HCT116 (cell line): Measurements from ENCODE around the gene CT45A2. TPM values are rescaled to one million over a fixed set of nuclear protein-coding genes. Genes with fewer than 3 reads are reported as not detected.
"Not testable (repeated sequence)": the region's sequence is repeated elsewhere in the genome, so short reads cannot be mapped to it uniquely, and the experiment has no call there.

ENCODE experiments used
- ATAC-seq: fragments of 200-7000 bp; cut with Tn5 transposase; 2 replicates; pipeline ENCODE4 v1.9.1; 2020; ENCODE audit warnings: mild to moderate bottlenecking, moderate library complexity
- Bru-seq: library from RNA; stranded (reverse); fragments of 400-500 nt; gene quantifications from one replicate; lab custom pipeline; 2021; lab: Mats Ljungman, UMichigan
- BruChase-seq, 2 experiments: library from RNA; stranded (reverse); fragments of 400-500 nt; gene quantifications; one replicate each; lab custom pipeline; 2021; lab: Mats Ljungman, UMichigan
- BruUV-seq: library from RNA; stranded (reverse); fragments of 400-500 nt; replicated peaks from 2 replicates; lab custom pipeline; 2021; lab: Mats Ljungman, UMichigan
- CTCF ChIA-PET: fragments of 300-600 bp; sonication (Branson Sonifier 250); formaldehyde crosslinking; loops from one replicate; lab custom pipeline; 2021; ENCODE audit warnings: antibody characterized with exemption; lab: Charles Lee
- POLR2A ChIA-PET: fragments of 300-600, 350-600 bp; sonication (Branson Sonifier 250); formaldehyde crosslinking; loops from one replicate; lab custom pipeline; 2021; ENCODE audit warnings: antibody characterized with exemption; lab: Charles Lee
- RAD21 ChIA-PET, 2 experiments: fragments of 300-600 bp; sonication (Branson Sonifier 250); formaldehyde crosslinking; loops; one replicate each; lab custom pipeline; 2023; ENCODE audit warnings: low total read pairs in 2 of 2; ENCODE audit not compliant: uncharacterized antibody in 2 of 2, unreplicated experiment in 2 of 2, low non-redundant PET in 1 of 2; lab: Charles Lee
- DNase-seq: peaks from one replicate; pipeline ENCODE4 v3.0.0-alpha.2; 2010; ENCODE audit warnings: low read depth, low spot score
- H2AFZ ChIP-seq: fragments of 200-600 bp; shearing (Covaris generic), sonication (generic); 2 replicates; pipeline ENCODE4 v1.6.1; 2017; ENCODE audit warnings: low read depth, mixed run types, mixed read lengths, antibody characterized with exemption, low read length; ENCODE audit not compliant: poor library complexity, severe bottlenecking
- H3K27ac ChIP-seq: 2 replicates; pipeline ENCODE4 v1.5.1; 2012; ENCODE audit warnings: low read depth, low read length
- H3K27me3 ChIP-seq: fragments of 200-600 bp; sonication (generic); 2 replicates; pipeline ENCODE4 v1.6.1; 2016; ENCODE audit warnings: mixed run types, low read length, mixed read lengths; ENCODE audit not compliant: insufficient read depth
- H3K36me3 ChIP-seq, 2 experiments: fragments of 200-500 bp in 1 of 2; fragments of 200-600 bp in 1 of 2; sonication (Bioruptor generic) in 1 of 2; sonication (generic) in 1 of 2; 2 replicates each; pipeline versions ENCODE4 v1.5.1 to v1.6.1; 2014 to 2016; ENCODE audit warnings: low read length in 2 of 2, inconsistent platforms in 1 of 2, mixed read lengths in 1 of 2, mixed run types in 1 of 2; ENCODE audit not compliant: insufficient read depth in 2 of 2, control insufficient read depth in 1 of 2
- H3K4me1 ChIP-seq, 2 experiments: fragments of 200-600 bp in 1 of 2; sonication (generic) in 1 of 2; 2 replicates each; pipeline versions ENCODE4 v1.5.1 to v1.6.1; 2012 to 2017; ENCODE audit warnings: low read length in 2 of 2, inconsistent platforms in 1 of 2, mild to moderate bottlenecking in 1 of 2, mixed read lengths in 1 of 2, mixed run types in 1 of 2, moderate library complexity in 1 of 2; ENCODE audit not compliant: insufficient read depth in 2 of 2, control insufficient read depth in 1 of 2
- H3K4me2 ChIP-seq: fragments of 200-600 bp; sonication (generic); 2 replicates; pipeline ENCODE4 v1.6.1; 2017; ENCODE audit warnings: mixed run types, low read length, mixed read lengths
- H3K4me3 ChIP-seq, 2 experiments: fragments of 200-600 bp in 1 of 2; sonication (generic) in 1 of 2; replicated peaks in 1 of 2; 2 replicates each; pipeline ENCODE4 v1.5.1; 2011 to 2016; ENCODE audit warnings: low read length in 2 of 2, control low read depth in 1 of 2, low read depth in 1 of 2, mild to moderate bottlenecking in 1 of 2, mixed read lengths in 1 of 2, mixed run types in 1 of 2
- H3K79me2 ChIP-seq: fragments of 200-600 bp; sonication (generic); 2 replicates; pipeline ENCODE4 v1.6.1; 2017; ENCODE audit warnings: mild to moderate bottlenecking, mixed run types, low read length, moderate library complexity, mixed read lengths; ENCODE audit not compliant: insufficient read depth
- H3K9ac ChIP-seq: fragments of 200-600 bp; sonication (generic); 2 replicates; pipeline ENCODE4 v1.6.1; 2016; ENCODE audit warnings: low read length, mixed read lengths
- H3K9me2 ChIP-seq: fragments of 200-600 bp; sonication (generic), shearing (Covaris generic); 2 replicates; pipeline ENCODE4 v1.6.1; 2017; ENCODE audit warnings: mixed run types, mild to moderate bottlenecking, moderate library complexity; ENCODE audit not compliant: insufficient read depth
- H3K9me3 ChIP-seq, 2 experiments: fragments of 200-500 bp in 1 of 2; fragments of 200-600 bp in 1 of 2; sonication (Bioruptor generic) in 1 of 2; sonication (generic) in 1 of 2; 2 replicates each; pipeline ENCODE4 v1.6.1; 2014 to 2017; ENCODE audit warnings: low read length in 2 of 2, mixed read lengths in 2 of 2, inconsistent platforms in 1 of 2, low read depth in 1 of 2, mild to moderate bottlenecking in 1 of 2, mixed run types in 1 of 2, moderate library complexity in 1 of 2; ENCODE audit not compliant: control insufficient read depth in 1 of 2, insufficient read depth in 1 of 2
- H4K20me1 ChIP-seq: fragments of 200-600 bp; sonication (generic), shearing (Covaris generic); 2 replicates; pipeline ENCODE4 v1.6.1; 2017; ENCODE audit warnings: mixed run types, mild to moderate bottlenecking, moderate library complexity; ENCODE audit not compliant: insufficient read depth
- intact Hi-C: fragments of 100-400 bp; cut with micrococcal nuclease; formaldehyde crosslinking; loops from 2 replicates; pipeline ENCODE4 v1.10.0; 2022
- long read RNA-seq: library from polyadenylated mRNA; unstranded; transcript quantifications from one replicate; pipeline ENCODE4 v2.0.0, GENCODE V29; 2021; ENCODE audit not compliant: unreplicated experiment
- polyA plus RNA-seq: library from polyadenylated mRNA; unstranded; fragments of >200 nt; gene quantifications from 2 replicates; pipeline ENCODE4 v1.2.1, GENCODE V29; 2012; ENCODE audit warnings: missing spikeins
- total RNA-seq: library from RNA; stranded (reverse); gene quantifications from one replicate; pipeline ENCODE4 v1.2.1, GENCODE V29; 2021; ENCODE audit not compliant: unreplicated experiment

CT45A2 gene
- total RNA-seq (not detected), Bru-seq, nascent RNA (not detected), BruChase-seq, experiment 1, labeled RNA remaining after a 6-hour chase (not detected), BruChase-seq, experiment 2, labeled RNA remaining after a 2-hour chase (not detected)
- not detected in 2 replicates for polyA plus RNA-seq
- long read RNA-seq, result 0 reads

- ATAC-seq, intact Hi-C loops, BruUV-seq, H2AFZ ChIP-seq, H3K4me1 ChIP-seq, H3K27me3 ChIP-seq, H3K9me2 ChIP-seq, H3K27ac ChIP-seq, H3K79me2 ChIP-seq, H4K20me1 ChIP-seq, RAD21 ChIA-PET, POLR2A ChIA-PET, H3K4me3 ChIP-seq, H3K36me3 ChIP-seq, H3K4me2 ChIP-seq, H3K9ac ChIP-seq, H3K9me3 ChIP-seq, DNase-seq, CTCF ChIA-PET: not testable (repeated sequence)
Observed at GRCh38 chrX:135819912-135820311, at the start of gene CT45A2. TSS of gene CT45A2 (minus strand) at chrX:135820012. CDS start at chrX:135816265, 3,747 bp downstream.

- CTCF ChIA-PET, POLR2A ChIA-PET, DNase-seq, ATAC-seq, H3K4me2 ChIP-seq, intact Hi-C loops, H3K27ac ChIP-seq, H3K9ac ChIP-seq, RAD21 ChIA-PET, H3K9me2 ChIP-seq, H4K20me1 ChIP-seq, BruUV-seq, H3K79me2 ChIP-seq, H3K9me3 ChIP-seq, H2AFZ ChIP-seq, H3K36me3 ChIP-seq, H3K4me3 ChIP-seq, H3K27me3 ChIP-seq, H3K4me1 ChIP-seq: not testable (repeated sequence)
Observed at GRCh38 chrX:135854438-135854837, 34.6 kb upstream of the CT45A2 start, which contains the start of gene CT45A8. TSS of gene CT45A8 (minus strand) at chrX:135854538. CDS start at chrX:135850783, 3,755 bp downstream.

GRCh38 chrX:135837180-135837579, 17.4 kb upstream of the CT45A2 start, which contains the start of gene CT45A7:
TSS of gene CT45A7 (minus strand) at chrX:135837280. CDS start at chrX:135833533, 3,747 bp downstream.
- CTCF ChIA-PET, ATAC-seq, H3K36me3 ChIP-seq, H3K27ac ChIP-seq, RAD21 ChIA-PET, H3K4me3 ChIP-seq, H3K79me2 ChIP-seq, H3K9me2 ChIP-seq, H3K27me3 ChIP-seq, H3K9ac ChIP-seq, H3K9me3 ChIP-seq, H3K4me2 ChIP-seq, H2AFZ ChIP-seq, H3K4me1 ChIP-seq, DNase-seq, POLR2A ChIA-PET, BruUV-seq, intact Hi-C loops, H4K20me1 ChIP-seq: not testable (repeated sequence)

GRCh38 chrX:135802687-135803086, 17.1 kb downstream of the CT45A2 start, which contains the start of gene CT45A6:
TSS of gene CT45A6 (minus strand) at chrX:135802787. CDS start at chrX:135798993, 3,794 bp downstream.
- H3K36me3 ChIP-seq, CTCF ChIA-PET, POLR2A ChIA-PET, H3K4me2 ChIP-seq, H3K9ac ChIP-seq, intact Hi-C loops, H3K9me2 ChIP-seq, DNase-seq, H3K27ac ChIP-seq, H3K4me1 ChIP-seq, H4K20me1 ChIP-seq, ATAC-seq, RAD21 ChIA-PET, BruUV-seq, H3K27me3 ChIP-seq, H3K4me3 ChIP-seq, H3K9me3 ChIP-seq, H2AFZ ChIP-seq, H3K79me2 ChIP-seq: not testable (repeated sequence)
